Muscle layer of duodenum (tissue), 2 donors: ENCODE measurements around the gene LCLAT1.
"Not testable (repeated sequence)": the region's sequence is repeated elsewhere in the genome, so short reads cannot be mapped to it uniquely, and the experiment has no call there.

ENCODE experiments used
- H3K27ac ChIP-seq: one replicate; pipeline ENCODE4 v1.7.0; 2013; ENCODE audit warnings: mild to moderate bottlenecking, low read length
- H3K27me3 ChIP-seq: one replicate; pipeline ENCODE4 v1.7.0; 2013; ENCODE audit warnings: low read depth, mild to moderate bottlenecking, control low read depth, low read length
- H3K36me3 ChIP-seq, 2 donors: one replicate each; pipeline ENCODE4 v1.7.0; 2013; ENCODE audit warnings: low read length in 2 of 2, control low read depth in 1 of 2, mild to moderate bottlenecking in 1 of 2; ENCODE audit not compliant: insufficient read depth in 2 of 2, control insufficient read depth in 1 of 2
- H3K4me1 ChIP-seq, 2 donors: one replicate each; pipeline ENCODE4 v1.7.0; 2013; ENCODE audit warnings: low read length in 2 of 2, mild to moderate bottlenecking in 2 of 2, control low read depth in 1 of 2, moderate library complexity in 1 of 2; ENCODE audit not compliant: insufficient read depth in 2 of 2, control insufficient read depth in 1 of 2
- H3K4me3 ChIP-seq, 2 donors: one replicate each; pipeline ENCODE4 v1.7.0; 2013; ENCODE audit warnings: low read length in 2 of 2, low read depth in 1 of 2, mild to moderate bottlenecking in 1 of 2
- H3K9me3 ChIP-seq, 2 donors: one replicate each; pipeline ENCODE4 v1.7.0; 2013; ENCODE audit warnings: low read length in 2 of 2, control low read depth in 1 of 2, mild to moderate bottlenecking in 1 of 2; ENCODE audit not compliant: control insufficient read depth in 1 of 2
- donor health status: healthy.

Gene LCLAT1

DNA sequence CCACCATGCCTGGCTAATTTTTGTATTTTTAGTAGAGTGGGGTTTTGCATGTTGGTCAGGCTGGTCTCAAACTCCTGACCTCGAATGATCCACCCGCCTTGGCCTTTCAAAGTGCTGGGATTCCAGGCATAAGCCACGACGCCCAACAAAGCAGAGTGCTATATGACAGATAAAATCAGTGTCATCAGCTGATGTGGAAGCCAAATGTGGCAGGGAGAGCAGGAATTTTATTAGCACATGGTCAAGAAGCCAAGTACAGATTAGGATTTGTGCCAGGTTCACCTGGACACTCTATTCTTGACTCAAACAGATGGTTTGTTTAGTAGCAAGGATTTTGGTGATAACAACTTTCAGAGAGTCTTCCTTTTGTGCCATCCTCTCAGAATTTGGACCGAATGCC, 62.7 kb downstream of the LCLAT1 start:
- Histone ChIP-seq H3K27ac (no peak overlapping the region), H3K9me3 (no peaks in the 10 kb centered on the region), H3K36me3 (no peaks in the 10 kb centered on the region), H3K4me1 (peaks cover 6 to 34% of the 10 kb centered on the region in 2 donors), H3K4me3 (no peak overlapping the region), H3K27me3 (no peaks in the 10 kb centered on the region)

DNA sequence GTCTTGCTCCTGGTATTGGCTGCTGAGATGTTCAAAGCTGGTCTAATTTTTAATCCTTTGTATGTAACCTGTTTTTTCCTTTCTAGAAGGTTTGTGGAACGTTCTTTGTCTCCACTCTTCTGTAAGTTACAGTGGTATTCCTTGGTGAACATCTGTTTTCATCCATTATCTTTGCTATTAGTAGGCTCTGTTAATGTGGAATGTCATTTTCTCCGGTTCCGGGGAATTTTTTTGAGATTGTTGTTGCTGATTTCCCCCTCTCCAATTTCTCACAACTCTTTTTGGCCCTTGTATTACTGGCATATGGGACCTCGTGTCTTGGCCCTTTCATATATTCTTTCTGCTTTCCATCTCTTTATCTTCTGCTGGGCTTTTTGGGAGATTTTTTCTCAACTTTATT, 63.4 kb downstream of the LCLAT1 start:
- H3K36me3 ChIP-seq: no peaks in the 10 kb centered on the region
- no peak overlapping the region for H3K27ac ChIP-seq
- H3K4me1 ChIP-seq: peaks cover 6 to 34% of the 10 kb centered on the region in 2 donors
- H3K4me3 ChIP-seq: no peak overlapping the region
- H3K27me3 ChIP-seq: no peaks in the 10 kb centered on the region
- no peaks in the 10 kb centered on the region for H3K9me3 ChIP-seq

DNA sequence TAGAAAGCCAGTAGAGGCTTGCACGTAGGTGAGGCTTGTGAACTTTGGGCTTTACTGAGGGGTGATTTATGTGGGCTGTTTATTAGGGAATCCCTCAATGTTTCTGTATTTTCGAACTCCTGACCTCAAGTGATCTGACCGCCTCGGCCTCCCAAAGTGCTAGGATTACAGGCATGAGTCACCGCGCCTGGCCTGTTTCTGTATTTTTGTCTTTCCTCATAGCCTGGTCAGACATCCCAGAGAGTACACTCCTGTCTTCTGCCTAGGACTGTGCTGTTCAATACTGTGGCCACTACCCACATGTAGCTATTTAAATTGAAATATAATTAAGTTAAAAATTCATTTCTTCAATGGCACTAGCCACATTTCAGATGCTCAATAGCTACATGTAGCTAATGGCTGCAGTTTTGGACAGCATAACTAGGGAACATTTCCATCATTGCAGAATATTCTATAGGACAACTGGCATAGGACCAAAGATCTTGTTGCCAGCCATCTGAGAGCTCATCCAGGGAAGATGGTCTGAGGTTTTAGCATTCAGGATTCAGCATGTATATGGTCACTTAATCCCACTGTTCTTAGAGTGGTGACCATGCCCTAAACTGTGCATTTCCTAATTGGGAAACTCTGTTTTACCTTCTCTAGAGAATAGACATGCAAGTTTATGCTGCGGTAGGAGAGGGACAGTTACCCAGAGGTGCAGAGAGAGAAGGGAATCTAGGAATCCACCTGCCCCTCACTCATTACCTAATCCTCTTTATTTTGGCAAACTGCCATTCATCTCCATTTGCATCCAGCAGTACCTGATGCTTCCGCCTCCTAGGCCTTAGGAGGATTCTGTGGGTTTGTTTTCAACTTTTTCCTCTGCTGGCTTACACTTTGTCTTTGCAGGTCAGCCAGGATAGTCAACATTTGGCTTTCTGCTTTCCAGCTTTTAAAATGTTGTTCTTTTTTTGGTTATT, 64.4 kb downstream of the LCLAT1 start:
- Histone ChIP-seq H3K4me1 (peaks cover 6 to 34% of the 10 kb centered on the region in 2 donors), H3K9me3 (no peaks in the 10 kb centered on the region), H3K27me3 (no peaks in the 10 kb centered on the region), H3K27ac (no peak overlapping the region), H3K4me3 (no peak overlapping the region), H3K36me3 (no peaks in the 10 kb centered on the region)

DNA sequence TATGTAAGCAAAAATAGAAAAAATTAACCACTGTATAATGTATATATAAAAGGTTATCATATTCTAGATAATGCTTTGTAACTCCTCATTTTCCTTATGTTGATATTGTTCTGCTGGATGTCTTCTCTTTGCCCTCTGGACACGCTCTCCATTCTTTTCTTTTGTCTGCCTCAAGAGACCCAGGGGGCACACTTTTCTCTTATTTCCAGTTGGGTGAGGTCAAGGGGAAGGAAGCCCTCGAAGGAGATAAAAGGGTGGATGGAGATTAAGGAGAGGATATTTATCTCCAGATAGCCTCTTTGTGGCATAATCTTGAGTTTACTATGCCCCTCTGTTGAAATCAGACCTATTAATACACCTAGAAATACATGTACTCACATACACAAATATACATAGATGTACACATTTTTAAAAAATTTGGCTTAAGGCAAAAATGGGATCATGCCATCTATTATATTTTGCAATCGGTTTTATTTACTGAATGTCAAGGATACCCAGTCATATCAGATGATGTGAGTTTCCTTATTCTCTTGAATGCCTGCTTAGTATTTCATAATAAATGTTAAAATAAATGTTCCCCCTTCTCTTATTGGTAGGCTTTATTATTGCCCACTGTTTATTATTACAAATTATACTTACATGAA, 65.3 kb downstream of the LCLAT1 start:
- Histone ChIP-seq H3K9me3 (no peaks in the 10 kb centered on the region), H3K36me3 (no peaks in the 10 kb centered on the region), H3K4me3 (no peak overlapping the region), H3K27ac (no peak overlapping the region), H3K27me3 (no peaks in the 10 kb centered on the region), H3K4me1 (peaks cover 6 to 34% of the 10 kb centered on the region in 2 donors)

DNA sequence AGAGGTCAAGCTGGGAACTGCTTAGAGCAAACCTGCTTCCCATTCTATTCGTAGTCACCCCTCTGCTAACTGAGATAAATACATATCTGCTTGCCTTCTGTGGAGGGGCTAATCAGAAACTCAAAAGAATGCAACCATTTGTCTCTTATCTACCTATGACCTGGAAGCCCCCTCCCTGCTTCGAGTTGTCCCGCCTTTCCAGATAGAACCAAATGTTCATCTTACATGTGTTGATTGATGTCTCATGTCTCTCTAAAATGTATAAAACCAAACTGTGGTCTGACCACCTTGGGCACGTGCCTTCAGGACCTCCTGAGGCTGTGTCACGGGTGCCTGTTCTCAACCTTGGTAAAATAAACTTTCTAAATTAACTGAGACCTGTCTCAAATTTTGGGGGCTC, 66.6 kb downstream of the LCLAT1 start:
- H3K27me3 ChIP-seq, H3K27ac ChIP-seq, H3K9me3 ChIP-seq, H3K36me3 ChIP-seq, H3K4me3 ChIP-seq: not testable (repeated sequence)
- peaks cover 6 to 34% of the 10 kb centered on the region in 2 donors for H3K4me1 ChIP-seq

DNA sequence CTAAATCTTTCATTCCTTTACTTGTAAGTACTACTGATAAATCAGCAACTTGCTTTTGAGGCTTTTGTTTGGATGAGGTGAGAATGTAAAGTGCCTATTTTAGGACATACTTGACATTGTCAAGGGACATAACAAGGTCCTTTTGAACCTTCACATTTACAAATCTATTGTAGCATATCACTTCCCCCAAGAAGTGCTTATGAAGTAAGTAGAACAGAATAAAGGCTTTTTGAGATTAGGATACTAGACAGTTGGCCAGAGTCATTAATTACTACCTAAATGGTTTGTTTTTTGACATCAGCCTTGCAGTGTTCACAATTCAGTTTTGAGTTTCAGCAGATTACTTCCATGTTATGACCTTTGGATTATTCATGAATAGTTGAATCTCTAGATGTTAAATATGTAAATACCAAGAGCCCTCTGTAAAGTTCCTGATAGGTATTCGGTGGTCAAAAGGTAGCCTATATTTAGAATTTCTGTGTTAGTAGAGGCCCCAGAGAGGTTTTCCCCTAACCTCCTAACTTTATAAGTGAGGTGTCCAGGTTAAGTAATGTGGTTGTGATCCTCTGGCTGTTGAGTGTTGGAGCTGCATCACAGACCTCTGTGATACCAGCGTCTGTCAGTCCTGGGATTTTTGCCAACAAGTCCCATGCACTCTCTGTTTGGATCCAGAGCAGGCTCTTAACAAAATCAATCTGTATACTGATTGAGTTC, 67.2 kb downstream of the LCLAT1 start:
- Histone ChIP-seq H3K27ac (no peak overlapping the region), H3K4me3 (no peak overlapping the region), H3K9me3 (no peaks in the 10 kb centered on the region), H3K4me1 (peaks cover 6 to 34% of the 10 kb centered on the region in 2 donors), H3K27me3 (no peaks in the 10 kb centered on the region), H3K36me3 (peaks cover 0 to 2% of the 10 kb centered on the region in 2 donors)

DNA sequence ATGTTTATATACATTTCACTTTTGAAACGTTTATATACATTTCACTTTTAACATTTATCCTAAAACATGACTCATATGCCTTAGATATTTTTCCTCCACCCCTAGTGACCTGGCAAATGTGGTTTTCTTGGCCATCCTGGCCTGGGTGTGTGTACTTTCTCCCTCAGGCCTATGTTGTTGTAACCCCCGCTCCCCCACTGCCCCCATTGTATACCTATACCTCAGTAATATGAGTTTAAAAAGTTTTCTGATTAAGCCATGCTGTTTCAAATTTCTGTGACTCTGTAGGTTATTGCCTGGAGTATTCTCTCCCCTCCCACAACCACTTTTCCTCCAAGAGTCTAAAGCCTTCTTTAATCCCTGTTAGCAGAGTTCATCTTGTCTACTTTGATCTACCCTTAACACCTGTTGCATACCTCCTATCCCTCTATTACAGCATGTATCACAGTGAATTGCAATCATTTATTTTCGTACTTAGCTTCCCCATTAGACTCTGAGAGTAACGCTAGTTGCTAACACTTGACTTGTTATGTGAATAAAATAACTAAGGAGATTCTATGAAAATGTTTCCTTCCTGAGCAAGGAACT, 67.9 kb downstream of the LCLAT1 start:
- H3K4me1 ChIP-seq: peaks cover 6 to 34% of the 10 kb centered on the region in 2 donors
- peaks cover 0 to 9% of the 10 kb centered on the region in 2 donors for H3K36me3 ChIP-seq
- H3K4me3 ChIP-seq: no peak overlapping the region
- H3K27me3 ChIP-seq: no peaks in the 10 kb centered on the region
- no peak overlapping the region for H3K27ac ChIP-seq
- no peaks in the 10 kb centered on the region for H3K9me3 ChIP-seq

DNA sequence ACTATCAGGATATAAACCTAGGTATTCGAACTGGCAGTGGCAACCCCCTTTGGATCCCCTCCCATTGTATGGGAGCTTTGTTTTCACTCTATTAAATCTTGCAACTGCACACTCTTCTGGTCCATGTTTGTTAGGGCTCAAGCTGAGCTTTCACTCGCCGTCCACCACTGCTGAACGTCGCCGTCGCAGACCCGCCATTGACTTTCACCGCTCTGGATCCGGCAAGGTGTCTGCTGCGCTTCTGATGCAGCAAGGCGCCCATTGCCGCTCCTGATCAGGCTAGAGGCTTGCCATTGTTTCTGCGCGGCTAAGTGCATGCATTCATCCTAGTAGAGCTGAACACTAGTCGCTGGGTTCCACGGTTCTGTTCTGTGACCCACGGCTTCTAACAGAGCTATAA, 69.1 kb downstream of the LCLAT1 start:
- Histone ChIP-seq H3K27me3 (no peaks in the 10 kb centered on the region), H3K4me3 (no peak overlapping the region), H3K4me1 (peaks cover 6 to 31% of the 10 kb centered on the region in 2 donors), H3K27ac (no peak overlapping the region), H3K36me3 (peaks cover 0 to 10% of the 10 kb centered on the region in 2 donors), H3K9me3 (no peaks in the 10 kb centered on the region)

DNA sequence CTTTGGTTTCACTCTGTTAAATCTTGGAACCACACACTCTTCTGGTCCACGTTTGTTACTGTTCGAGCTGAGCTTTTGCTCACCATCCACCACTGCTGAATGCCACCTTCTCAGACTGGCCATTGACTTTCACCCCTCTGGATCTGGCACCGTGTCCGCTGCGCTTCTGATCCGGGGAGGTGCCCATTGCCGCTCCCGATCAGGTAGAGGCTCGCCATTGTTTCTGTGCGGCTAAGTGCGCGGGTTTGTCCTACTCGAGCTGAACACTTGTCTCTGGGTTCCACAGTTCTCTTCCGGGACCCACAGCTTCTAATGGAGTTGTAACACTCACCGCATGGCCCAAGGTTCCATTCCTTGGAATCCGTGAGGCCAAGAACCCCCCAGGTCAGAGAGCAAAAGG, 72.8 kb downstream of the LCLAT1 start:
- no peak overlapping the region for H3K4me3 ChIP-seq
- H3K9me3 ChIP-seq: no peaks in the 10 kb centered on the region
- peaks cover 0 to 10% of the 10 kb centered on the region in 2 donors for H3K36me3 ChIP-seq
- H3K27me3 ChIP-seq: no peaks in the 10 kb centered on the region
- H3K27ac ChIP-seq: no peak overlapping the region
- peaks cover 0 to 8% of the 10 kb centered on the region in 2 donors for H3K4me1 ChIP-seq

DNA sequence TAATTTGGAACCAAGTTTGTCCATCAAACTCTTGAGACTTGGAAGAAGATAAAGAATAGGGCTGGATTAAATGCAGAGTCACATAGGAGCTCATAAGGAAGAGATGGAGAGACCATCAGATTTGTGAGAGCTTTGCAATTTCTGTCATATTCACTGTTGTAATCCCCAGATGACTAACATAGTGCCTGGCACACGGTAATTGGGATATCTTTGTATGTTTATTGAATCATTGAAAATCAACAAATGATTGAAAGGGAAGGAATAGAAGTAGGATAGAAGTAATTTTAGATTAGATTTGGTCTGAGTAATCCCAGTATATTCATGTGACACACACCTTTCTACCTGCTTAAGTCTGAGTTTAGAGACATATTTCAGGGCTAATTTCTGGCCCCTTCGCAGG, 75.4 kb downstream of the LCLAT1 start:
- Histone ChIP-seq H3K9me3 (no peaks in the 10 kb centered on the region), H3K36me3 (peaks cover 0 to 13% of the 10 kb centered on the region in 2 donors), H3K4me1 (no peaks in the 10 kb centered on the region), H3K27ac (no peak overlapping the region), H3K4me3 (no peak overlapping the region), H3K27me3 (no peaks in the 10 kb centered on the region)

DNA sequence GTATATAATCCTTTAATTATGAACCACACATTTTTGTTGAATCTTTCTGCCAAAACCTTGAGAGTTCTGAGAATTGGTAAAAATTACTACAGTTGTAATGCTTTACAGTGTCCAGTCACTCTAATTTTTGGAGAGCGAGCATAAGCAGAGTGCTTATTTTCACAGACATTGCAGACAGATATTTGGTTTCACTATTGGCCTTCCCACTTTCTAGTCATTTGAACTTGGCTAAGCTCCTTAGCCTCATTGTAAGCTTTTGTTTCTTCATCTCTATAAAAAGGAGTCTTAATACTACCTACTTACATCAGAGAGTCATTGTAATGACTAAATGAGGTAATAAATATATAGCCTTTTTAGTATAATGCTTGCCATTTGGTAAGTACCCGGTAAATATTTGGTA, 80.4 kb downstream of the LCLAT1 start:
- Histone ChIP-seq H3K4me1 (peaks cover 0 to 18% of the 10 kb centered on the region in 2 donors), H3K36me3 (peaks cover 0 to 4% of the 10 kb centered on the region in 2 donors), H3K27ac (peak overlapping the region; percentile 37), H3K27me3 (no peaks in the 10 kb centered on the region), H3K9me3 (no peaks in the 10 kb centered on the region), H3K4me3 (peak overlapping the region in 1 of 2 donors; percentile 29)
